HAP-1 (cell line): Measurements from ENCODE around the gene ZNF578.
"Not testable (repeated sequence)": the region's sequence is repeated elsewhere in the genome, so short reads cannot be mapped to it uniquely, and the experiment has no call there.

Experiments
- DNase-seq, 2 experiments: peaks; one replicate each; pipeline ENCODE4 v3.0.0-alpha.2; 2016 to 2020; ENCODE audit warnings: low spot score in 2 of 2
- H3K27me3 ChIP-seq: fragments of 250-450 bp; sonication (Bioruptor Pico); 2 replicates; pipeline ENCODE4 v1.5.1; 2020; ENCODE audit warnings: low read depth, mild to moderate bottlenecking, moderate library complexity
- H3K36me3 ChIP-seq: fragments of 250-450 bp; sonication (Bioruptor Pico); replicated peaks from 2 replicates; pipeline ENCODE4 v1.5.1; 2020; ENCODE audit warnings: mild to moderate bottlenecking
- H3K4me1 ChIP-seq: fragments of 250-450 bp; sonication (Bioruptor Pico); 2 replicates; pipeline ENCODE4 v1.5.1; 2020; ENCODE audit warnings: mild to moderate bottlenecking
- H3K4me3 ChIP-seq: fragments of 250-450 bp; sonication (Bioruptor Pico); 2 replicates; pipeline ENCODE4 v1.5.1; 2020; ENCODE audit warnings: mild to moderate bottlenecking, moderate library complexity
- H3K9me3 ChIP-seq: fragments of 250-450 bp; sonication (Bioruptor Pico); 2 replicates; pipeline ENCODE4 v1.5.1; 2020; ENCODE audit warnings: mild to moderate bottlenecking, moderate library complexity
- in situ Hi-C: fragments of 300-500 bp; cut with MboI; formaldehyde crosslinking; loops from 3 replicates; pipeline ENCODE4 v1.14.3; 2020; ENCODE audit warnings: low sequenced_read_pairs, inconsistent platforms, mixed read lengths

Gene ZNF578

DNA sequence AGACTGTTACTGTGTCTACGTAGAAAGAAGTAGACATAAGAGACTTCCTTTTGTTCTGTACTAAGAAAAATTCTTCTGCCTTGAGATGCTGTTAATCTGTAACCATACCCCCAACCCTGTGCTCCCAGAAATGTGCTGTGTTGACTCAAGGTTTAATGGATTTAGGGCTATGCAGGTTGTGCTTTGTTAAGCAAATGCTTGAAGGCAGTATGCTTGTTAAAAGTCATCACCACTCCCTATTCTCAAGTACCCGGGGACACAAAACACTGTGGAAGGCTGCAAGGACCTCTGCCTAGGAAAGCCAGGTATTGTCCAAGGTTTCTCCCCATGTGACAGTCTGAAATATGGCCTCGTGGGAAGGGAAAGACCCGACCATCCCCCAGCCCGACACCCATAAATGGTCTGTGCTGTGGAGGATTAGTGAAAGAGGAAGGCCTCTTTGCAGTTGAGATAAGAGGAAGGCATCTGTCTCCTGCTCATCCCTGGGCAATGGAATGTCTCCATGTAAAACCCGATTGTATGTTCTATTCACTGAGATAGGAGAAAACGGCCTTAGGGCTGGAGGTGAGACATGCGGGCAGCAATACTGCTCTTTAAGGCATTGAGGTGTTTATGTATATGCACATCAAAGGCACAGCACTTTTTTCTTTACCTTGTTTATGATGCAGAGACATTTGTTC is 32.3 kb downstream of the ZNF578 start:
- H3K9me3 ChIP-seq, in situ Hi-C loops, H3K4me3 ChIP-seq, H3K36me3 ChIP-seq, H3K4me1 ChIP-seq, H3K27me3 ChIP-seq, DNase-seq: not testable (repeated sequence)

DNA sequence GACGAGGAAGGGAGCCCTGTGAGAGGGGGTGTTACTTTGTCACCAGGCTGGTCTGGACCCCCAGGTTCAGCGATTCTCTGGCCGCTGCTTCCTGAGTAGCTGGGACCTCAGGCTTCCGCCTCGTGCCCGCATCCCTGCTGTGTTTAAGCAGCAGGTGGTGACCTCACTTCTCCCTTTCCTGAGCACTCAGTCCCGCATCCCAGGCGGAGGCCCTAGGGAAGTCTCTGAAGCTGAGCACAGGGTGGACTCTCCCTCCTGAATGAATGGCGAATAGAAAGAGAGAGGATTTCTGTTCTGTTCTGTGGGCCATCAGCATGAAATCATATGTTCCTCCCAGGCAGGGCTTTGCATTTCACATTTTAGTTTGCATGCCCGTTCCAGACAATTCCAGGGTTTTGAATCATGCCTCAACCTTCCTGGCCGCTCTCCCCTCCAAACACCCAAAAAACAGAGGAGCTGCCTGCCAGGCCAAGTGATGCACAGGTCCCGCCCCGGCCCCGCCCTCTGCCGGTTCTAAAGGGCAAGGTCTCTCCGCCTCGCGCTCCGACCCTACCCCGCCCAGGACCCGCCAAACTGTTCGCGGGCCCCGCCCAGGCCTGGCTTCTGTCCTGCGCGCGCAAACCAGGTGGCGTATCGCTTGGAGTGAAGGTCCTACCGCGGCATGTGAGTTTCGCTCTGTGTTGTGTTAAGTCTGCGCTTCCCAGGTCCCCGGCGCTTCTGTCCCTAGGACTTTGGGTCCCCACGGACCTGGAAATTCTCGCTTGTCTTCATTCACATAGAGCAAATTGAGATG is 39.0 kb downstream of the ZNF578 start:
- in situ Hi-C loops: no loop called here
- no peaks in the 10 kb centered on the region for H3K36me3 ChIP-seq
- DNase-seq: no peak
- 0 out of 2 replicates have a peak, but pooled peaks cover 2% of the 10 kb centered on the region for H3K9me3 ChIP-seq
- H3K4me3 ChIP-seq: no peak overlapping the region
- H3K27me3 ChIP-seq: no peaks in the 10 kb centered on the region
- no peaks in the 10 kb centered on the region for H3K4me1 ChIP-seq

DNA sequence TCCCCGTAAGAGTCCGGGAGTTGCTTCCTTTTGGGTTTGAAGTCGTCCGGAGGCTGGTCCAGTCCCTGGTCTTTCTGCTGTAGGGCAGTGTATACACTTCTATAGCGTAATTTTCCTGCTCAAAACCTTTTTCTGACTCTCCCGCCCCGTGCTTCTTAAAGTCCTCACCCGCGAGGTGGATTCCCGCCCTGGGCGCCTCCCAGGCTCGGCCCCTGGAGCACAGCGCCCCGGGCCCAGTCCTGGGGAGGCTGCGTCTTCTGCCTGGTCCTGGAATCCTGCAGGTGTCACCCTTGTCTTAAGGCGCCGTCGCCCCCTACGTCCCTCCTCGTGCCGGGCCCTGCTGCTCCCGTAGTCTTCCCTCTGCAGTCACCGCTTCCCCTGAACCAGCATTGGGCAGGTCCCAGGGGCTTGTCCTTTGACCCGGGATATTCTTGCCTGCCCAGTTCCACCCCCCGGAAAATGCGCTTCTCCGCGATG is 39.7 kb downstream of the ZNF578 start:
- no peak for DNase-seq
- in situ Hi-C loops: no loop called here
- no peaks in the 10 kb centered on the region for H3K36me3 ChIP-seq
- no peaks in the 10 kb centered on the region for H3K4me1 ChIP-seq
- H3K4me3 ChIP-seq: no peak overlapping the region
- H3K9me3 ChIP-seq: 0 out of 2 replicates have a peak, but pooled peaks cover 2% of the 10 kb centered on the region
- H3K27me3 ChIP-seq: no peaks in the 10 kb centered on the region

DNA sequence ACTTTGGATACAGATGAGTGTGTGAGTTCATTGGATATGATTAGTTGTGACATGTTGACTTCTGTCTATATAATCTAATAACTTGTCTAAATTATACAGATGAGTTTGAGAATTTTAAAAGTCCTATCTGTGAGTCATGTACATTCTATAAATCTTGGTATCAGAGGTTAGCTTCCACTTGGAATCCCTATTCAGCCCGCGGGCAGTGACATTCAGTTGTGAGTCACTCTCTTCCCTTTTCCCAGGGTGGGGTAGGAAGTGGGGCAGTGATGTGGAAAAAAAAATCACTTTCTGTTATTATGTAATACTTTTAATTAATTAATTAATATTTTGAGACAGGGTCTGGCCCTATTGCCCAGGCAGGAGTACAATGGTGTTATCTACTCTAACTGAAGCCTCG is 41.2 kb downstream of the ZNF578 start:
- in situ Hi-C loops: no loop called here
- no peaks in the 10 kb centered on the region for H3K4me1 ChIP-seq
- no peaks in the 10 kb centered on the region for H3K36me3 ChIP-seq
- no peak overlapping the region for H3K4me3 ChIP-seq
- no peaks in the 10 kb centered on the region for H3K27me3 ChIP-seq
- DNase-seq: no peak
- 0 out of 2 replicates have a peak, but pooled peaks cover 2% of the 10 kb centered on the region for H3K9me3 ChIP-seq

DNA sequence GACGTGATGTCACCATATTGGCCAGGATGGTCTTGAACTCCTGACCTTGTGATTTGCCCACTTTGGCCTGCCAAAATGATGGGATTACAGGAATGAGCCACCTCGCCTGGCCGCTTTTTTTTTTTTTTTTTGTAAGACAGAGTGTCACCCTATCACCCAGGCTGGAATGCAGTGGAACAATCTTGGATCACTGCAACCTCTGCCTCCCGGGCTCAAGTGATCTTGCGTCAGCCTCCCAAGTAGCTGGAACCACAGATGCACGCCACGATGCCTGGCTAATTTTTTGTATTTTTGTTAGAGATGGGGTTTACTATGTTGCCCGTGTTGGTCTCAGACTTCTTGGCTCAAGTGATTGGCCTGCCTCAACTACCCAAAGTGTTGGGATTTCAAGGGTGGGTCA is 45.2 kb downstream of the ZNF578 start:
- no peak for DNase-seq
- in situ Hi-C loops: no loop called here

DNA sequence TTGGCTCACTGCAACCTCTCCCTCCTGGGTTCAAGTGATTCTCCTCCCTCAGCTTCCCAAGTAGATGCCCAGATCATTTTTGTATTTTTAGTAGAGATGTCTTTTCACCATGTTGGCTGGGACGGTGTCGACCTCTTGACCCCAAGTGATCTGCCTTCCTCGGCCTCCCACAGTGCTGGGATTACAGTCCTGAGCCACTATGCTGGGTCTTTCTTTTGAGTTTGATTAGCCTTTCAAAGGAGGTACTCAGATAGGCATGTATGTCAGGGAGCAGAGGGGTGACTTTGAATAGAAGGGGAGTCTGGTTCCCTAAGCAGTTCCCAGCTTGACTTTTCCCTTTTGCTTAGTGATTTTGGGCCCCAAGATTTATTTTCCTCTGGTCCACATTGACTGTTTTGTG is 47.1 kb downstream of the ZNF578 start:
- H3K4me3 ChIP-seq, in situ Hi-C loops, H3K27me3 ChIP-seq, H3K4me1 ChIP-seq, H3K9me3 ChIP-seq, DNase-seq, H3K36me3 ChIP-seq: not testable (repeated sequence)

More for the DNA sequence above, 45.2 kb downstream of the ZNF578 start:
- Histone ChIP-seq H3K4me1 (no peaks in the 10 kb centered on the region), H3K27me3 (no peaks in the 10 kb centered on the region), H3K36me3 (no peaks in the 10 kb centered on the region), H3K9me3 (0 out of 2 replicates have a peak, but pooled peaks cover 2% of the 10 kb centered on the region), H3K4me3 (no peak overlapping the region)

DNA sequence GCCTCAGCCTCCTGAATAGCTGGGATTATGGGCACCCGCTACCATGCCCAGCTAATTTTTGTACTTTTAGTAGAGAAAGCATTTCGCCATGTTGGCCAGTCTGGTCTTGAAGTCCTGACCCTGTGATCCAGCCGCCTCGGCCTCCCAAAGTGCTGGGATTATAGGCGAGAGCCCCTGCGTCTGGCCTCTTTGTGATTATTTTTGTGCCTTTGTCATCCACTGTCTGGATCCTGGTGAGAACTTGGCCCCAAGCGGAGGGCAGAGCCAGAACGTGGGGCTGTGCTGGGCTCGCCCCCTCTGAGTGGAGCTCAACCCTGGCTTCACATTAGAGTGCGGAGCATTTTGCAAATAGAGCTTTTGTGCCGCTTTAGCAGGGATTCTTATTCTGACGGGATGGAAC is 47.6 kb downstream of the ZNF578 start:
- H3K36me3 ChIP-seq, in situ Hi-C loops, H3K9me3 ChIP-seq, H3K4me3 ChIP-seq, H3K27me3 ChIP-seq, DNase-seq, H3K4me1 ChIP-seq: not testable (repeated sequence)

DNA sequence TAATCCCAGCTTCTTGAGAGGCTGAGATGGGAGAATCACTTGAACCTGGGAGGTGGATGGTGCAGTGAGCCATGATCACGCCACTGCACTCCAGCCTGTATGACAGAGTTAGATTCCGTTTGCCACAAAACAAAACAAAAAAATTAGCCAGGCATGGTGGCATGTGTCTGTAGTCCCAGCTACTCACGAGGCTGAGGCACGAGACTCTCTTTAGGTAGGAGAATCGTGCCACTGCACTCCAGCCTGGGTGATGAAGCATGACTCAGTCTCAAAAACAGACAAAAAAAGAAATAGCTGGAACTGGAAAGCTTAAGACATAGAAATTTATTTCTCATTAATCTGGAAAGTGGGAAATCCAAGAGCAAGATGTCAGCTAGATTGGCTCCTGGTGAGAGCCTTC is 53.9 kb downstream of the ZNF578 start:
- no peaks in the 10 kb centered on the region for H3K4me1 ChIP-seq
- in situ Hi-C loops: no loop called here

DNA sequence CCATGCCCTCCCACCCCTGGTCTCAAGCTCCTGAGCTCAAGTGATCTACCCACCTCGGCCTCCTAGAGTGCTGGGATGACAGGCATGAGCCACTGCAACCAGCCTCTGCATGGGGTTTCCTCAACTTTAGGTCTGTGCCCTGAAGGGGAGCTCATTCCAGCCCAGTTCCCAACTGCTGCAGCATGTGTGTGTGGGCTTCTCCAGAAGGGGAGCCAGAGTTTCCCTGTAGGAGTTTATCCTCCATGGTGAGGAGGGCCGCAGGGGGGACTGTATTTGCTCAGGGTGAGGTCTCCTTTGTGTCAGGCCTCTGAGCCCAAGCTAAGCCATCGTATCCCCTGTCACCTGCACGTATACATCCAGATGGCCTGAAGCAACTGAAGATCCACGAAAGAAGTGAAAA is 62.8 kb downstream of the ZNF578 start:
- no peaks in the 10 kb centered on the region for H3K4me1 ChIP-seq
- no peak for DNase-seq
- in situ Hi-C loops: no loop called here

More for the DNA sequence above, 53.9 kb downstream of the ZNF578 start:
- DNase-seq: no peak
- no peaks in the 10 kb centered on the region for H3K27me3 ChIP-seq
- no peak overlapping the region for H3K4me3 ChIP-seq
- H3K36me3 ChIP-seq: no peaks in the 10 kb centered on the region
- H3K9me3 ChIP-seq: no peaks in the 10 kb centered on the region

DNA sequence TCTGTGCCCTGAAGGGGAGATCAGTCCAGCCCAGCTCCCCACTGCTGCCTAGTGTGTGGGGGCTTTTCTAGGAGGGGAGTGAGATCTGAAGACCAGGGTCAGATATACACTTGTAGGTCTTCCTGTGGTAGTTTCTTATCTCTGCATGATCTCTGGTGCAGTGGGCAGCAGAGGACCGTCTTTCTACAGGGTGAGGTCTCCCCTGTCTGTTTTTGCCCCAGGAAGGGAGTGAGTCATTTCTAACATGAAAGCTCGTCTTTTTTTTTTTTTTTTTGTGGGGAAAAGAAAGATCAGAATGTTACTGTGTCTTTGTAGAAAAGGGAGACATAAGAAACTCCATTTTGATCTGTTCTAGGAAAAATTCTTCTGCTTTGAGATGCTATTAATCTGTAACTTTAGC is 65.3 kb downstream of the ZNF578 start:
- Histone ChIP-seq H3K4me1 (no peaks in the 10 kb centered on the region), H3K36me3 (no peaks in the 10 kb centered on the region), H3K9me3 (no peaks in the 10 kb centered on the region), H3K4me3 (no peak overlapping the region), H3K27me3 (no peaks in the 10 kb centered on the region)
- in situ Hi-C loops: no loop called here
- DNase-seq: no peak

More for the DNA sequence above, 62.8 kb downstream of the ZNF578 start:
- Histone ChIP-seq H3K36me3 (no peaks in the 10 kb centered on the region), H3K27me3 (no peaks in the 10 kb centered on the region), H3K9me3 (no peaks in the 10 kb centered on the region), H3K4me3 (no peak overlapping the region)

DNA sequence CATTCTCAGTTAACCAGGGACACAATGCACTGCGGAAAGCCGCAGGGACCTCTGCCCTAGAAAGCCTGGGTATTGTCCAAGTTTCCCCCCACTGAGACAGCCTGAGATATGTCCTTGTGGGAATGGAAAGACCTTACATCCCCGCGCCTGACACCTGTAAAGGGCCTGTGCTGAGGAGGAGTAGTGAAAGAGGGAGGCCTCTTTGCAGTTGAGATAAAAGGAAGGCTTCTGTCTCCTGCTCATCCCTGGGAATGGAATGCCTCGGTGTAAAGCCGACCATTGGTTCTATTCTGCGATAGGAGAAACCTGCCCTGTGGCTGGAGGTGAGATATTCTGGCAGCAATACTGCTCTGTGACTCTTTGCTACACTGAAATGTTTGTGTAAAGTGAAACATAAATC is 65.8 kb downstream of the ZNF578 start:
- H3K4me3 ChIP-seq: not testable (repeated sequence)

DNA sequence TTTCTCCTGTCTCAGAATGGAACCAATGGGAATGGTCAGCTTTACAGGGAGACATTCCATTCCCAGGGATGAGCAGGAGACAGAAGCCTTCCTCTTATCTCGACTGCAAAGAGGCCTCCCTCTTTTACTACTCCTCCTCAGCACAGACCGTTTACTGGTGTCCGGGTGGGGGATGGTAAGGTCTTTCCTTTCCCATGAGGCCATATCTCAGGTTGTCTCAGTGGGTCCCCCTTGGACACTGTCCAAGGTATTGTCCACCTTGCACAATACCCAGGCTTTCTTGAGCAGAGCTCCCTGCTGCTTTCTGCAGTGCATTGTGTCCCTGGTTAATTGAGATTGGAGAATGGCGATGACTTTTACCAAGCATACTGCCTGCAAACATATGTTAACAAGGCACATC is 66.7 kb downstream of the ZNF578 start:
- DNase-seq: no peak
- Histone ChIP-seq H3K4me3 (no peak overlapping the region), H3K4me1 (no peaks in the 10 kb centered on the region), H3K27me3 (no peaks in the 10 kb centered on the region), H3K36me3 (no peaks in the 10 kb centered on the region), H3K9me3 (no peaks in the 10 kb centered on the region)
- in situ Hi-C loops: no loop called here

More for the DNA sequence above, 65.8 kb downstream of the ZNF578 start:
- H3K4me1 ChIP-seq, H3K27me3 ChIP-seq, DNase-seq, H3K36me3 ChIP-seq, H3K9me3 ChIP-seq, in situ Hi-C loops: not testable (repeated sequence)

DNA sequence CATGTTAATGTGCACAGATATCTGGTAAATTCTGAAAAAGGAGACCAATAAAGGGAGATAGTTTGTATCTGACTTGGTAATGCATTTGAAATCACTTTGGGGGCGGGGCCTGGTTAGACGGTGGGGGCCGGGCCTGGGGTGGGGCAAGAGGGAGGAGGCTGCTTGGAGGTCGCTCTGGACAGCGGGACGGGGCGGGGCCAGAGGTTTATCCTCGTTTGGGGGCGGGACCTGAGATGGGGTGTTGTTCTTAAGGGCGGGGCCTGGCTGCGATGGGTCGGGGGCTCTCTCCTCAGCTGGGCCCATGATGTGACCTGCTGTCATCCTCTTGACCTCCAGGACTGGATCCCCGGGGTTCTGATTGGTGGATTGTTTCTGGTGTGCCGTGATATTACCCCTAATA is 69.2 kb downstream of the ZNF578 start:
- Histone ChIP-seq H3K36me3 (no peaks in the 10 kb centered on the region), H3K4me3 (no peak overlapping the region), H3K4me1 (no peaks in the 10 kb centered on the region), H3K27me3 (no peaks in the 10 kb centered on the region), H3K9me3 (no peaks in the 10 kb centered on the region; the same call in 1 of the 2 replicates)
- no peak for DNase-seq
- in situ Hi-C loops: no loop called here

DNA sequence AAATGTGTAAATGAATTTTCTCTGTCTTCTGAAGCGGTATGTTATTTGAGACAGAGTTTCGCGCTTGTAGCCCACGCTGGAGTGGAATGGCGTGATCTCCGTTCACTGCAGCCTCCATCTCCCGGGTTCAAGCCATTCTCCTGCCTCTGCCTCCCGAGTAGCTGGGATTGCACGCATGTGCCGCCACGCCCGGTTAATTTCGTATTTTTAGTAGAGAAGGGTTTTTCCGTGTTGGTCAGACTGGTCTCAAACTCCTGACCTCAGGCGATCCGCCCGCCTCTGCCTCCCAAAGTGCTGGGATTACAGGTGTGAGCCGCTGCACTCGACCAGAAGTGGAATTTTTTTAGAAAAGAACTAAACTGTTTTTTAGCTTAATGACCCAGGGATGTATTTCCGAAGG is 70.7 kb downstream of the ZNF578 start:
- Histone ChIP-seq H3K4me3 (no peak overlapping the region), H3K36me3 (no peaks in the 10 kb centered on the region), H3K27me3 (no peaks in the 10 kb centered on the region), H3K4me1 (no peaks in the 10 kb centered on the region), H3K9me3 (no peaks in the 10 kb centered on the region; the same call in 1 of the 2 replicates)
- in situ Hi-C loops: no loop called here
- DNase-seq: no peak
